Activated CD4-positive, alpha-beta T cell treated with anti-CD3 and anti-CD28 coated beads, Interleukin-2, amount 10 ng/mL, durations not matched to agents 24 days and 14 days (primary cell): ENCODE measurements around the gene PIEZO1. TPM values are rescaled to one million over a fixed set of nuclear protein-coding genes. Genes with fewer than 3 reads are reported as not detected.

Experiments
- DNase-seq: peaks from one replicate; pipeline ENCODE4 v3.0.0; 2022
- H3K27ac Mint-ChIP-seq: one replicate; pipeline ENCODE4 v1.8.0; 2022; ENCODE audit warnings: mild to moderate bottlenecking, mixed read lengths
- H3K27me3 Mint-ChIP-seq: one replicate; pipeline ENCODE4 v1.8.0; 2022; ENCODE audit warnings: mixed read lengths
- H3K36me3 Mint-ChIP-seq: one replicate; pipeline ENCODE4 v1.8.0; 2022; ENCODE audit warnings: low read depth, mild to moderate bottlenecking, mixed read lengths
- H3K4me1 Mint-ChIP-seq: one replicate; pipeline ENCODE4 v1.8.0; 2021; ENCODE audit warnings: mixed read lengths
- H3K4me3 Mint-ChIP-seq: one replicate; pipeline ENCODE4 v1.8.0; 2022; ENCODE audit warnings: mild to moderate bottlenecking, moderate library complexity, mixed read lengths
- H3K9me3 Mint-ChIP-seq: one replicate; pipeline ENCODE4 v1.8.0; 2021; ENCODE audit warnings: mixed read lengths
- intact Hi-C: fragments of 100-400 bp; cut with micrococcal nuclease; formaldehyde crosslinking; loops from one replicate; pipeline ENCODE4 v1.15.1; 2023
- total RNA-seq: library from RNA; stranded (reverse); gene quantifications from 2 replicates; pipeline ENCODE4 v1.2.3, GENCODE V29; 2022

The PIEZO1 gene
- total RNA-seq, 1 donor from 2014 or later, result 226 TPM

DNA sequence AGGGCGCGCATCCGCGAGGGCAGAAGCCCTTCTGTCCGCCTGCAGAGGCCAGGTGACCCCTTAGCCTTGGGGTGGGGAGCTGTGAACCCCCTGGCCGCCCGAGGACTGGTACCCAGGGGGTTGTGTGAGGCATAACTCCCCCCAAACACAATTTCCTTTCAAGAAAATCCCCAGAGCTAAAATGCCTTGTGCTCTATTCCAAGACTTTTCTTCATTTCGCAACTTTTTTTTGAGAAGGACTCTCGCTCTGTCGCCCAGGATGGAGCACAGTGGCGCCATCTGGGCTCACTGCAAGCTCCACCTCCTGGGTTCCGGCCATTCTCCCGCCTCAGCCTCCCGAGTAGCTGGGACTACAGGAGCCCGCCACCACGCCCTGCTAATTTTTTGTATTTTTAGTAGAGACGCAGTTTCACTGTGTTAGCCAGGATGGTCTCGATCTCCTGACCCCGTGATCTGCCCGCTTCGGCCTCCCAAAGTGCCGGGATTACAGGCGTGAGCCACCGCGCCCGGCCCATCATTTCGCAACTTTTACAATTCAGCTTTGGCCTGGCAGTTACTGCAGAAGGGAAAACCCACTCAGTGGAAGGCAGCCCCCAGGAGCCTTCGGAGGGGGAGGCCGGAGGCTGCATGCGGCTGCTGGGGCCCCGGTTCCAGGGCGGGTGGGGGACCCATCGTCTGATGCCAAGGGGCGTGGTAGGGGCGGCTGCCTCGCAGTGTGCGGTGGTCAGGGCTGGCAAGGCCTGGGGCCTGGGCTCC, 27.7 kb upstream of the PIEZO1 start:
- peaks cover 27% of the 10 kb centered on the region for H3K36me3 Mint-ChIP-seq
- H3K27ac Mint-ChIP-seq, result peak overlapping the region; percentile 92
- DNase-seq, result peak; percentile 78
- intact Hi-C loops, result loop anchor here (1.0 to 5.0 kb wide), 5 partner anchors 9 to 405 kb away; partner anchors contain the start of genes CDH15, CDT1, TRAPPC2L and ZNF778
- H3K4me3 Mint-ChIP-seq, result peak overlapping the region; percentile 89
- H3K4me1 Mint-ChIP-seq, result peaks cover 15% of the 10 kb centered on the region
- H3K27me3 Mint-ChIP-seq, result no peaks in the 10 kb centered on the region
- no peaks in the 10 kb centered on the region for H3K9me3 Mint-ChIP-seq

DNA sequence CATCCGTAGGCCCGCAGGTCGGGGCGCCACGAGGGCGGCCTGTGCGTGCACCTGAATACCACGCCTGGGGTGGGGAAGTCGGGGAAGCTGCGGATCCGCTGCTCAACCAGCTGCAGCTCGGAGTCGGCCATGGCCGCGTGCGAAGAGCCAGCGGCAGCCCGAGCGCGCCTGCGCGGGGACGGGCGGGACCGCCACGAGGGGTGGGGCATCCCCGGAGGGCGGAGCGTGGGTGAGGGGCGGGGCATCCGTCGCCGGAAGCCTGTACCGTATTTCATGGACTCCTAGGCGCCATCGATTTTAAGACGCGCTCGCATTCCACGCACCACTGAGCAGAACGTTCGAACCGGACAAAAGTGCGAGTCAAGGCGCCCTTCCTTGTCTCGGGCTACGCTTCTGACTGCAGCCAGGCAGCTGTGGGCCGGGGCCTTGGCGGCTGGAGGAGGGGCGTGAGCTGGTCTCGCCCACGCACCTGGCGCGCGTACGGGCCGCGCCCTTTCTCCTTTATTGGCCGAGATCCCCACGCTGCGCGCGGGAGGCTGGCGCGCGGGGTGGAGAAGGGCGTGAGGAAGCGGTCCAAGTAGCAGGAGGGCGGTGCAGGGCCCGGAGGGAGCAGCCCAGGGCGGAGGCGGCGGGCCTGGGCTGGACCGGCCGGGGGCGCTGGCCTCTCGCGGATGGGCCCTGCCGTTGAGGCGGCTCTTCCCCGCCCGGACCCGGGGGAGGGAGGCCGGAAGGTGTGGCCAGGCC, 26.9 kb upstream of the PIEZO1 start, which contains the start of gene APRT:
TSS of gene APRT (minus strand) at position 160 of the 744 bp plus-strand sequence. CDS start at position 131, 29 bp downstream.
- no peaks in the 10 kb centered on the region for H3K27me3 Mint-ChIP-seq
- H3K4me3 Mint-ChIP-seq, result peak within 1 kb of the TSS; percentile 89
- intact Hi-C loops, result loop anchor here (1.0 to 5.0 kb wide), 5 partner anchors 9 to 405 kb away; partner anchors contain the start of genes CDH15, CDT1, TRAPPC2L and ZNF778
- peaks cover 34% of the 10 kb centered on the region for H3K36me3 Mint-ChIP-seq
- H3K27ac Mint-ChIP-seq, result peak within 1 kb of the TSS; percentile 95
- H3K4me1 Mint-ChIP-seq, result peaks cover 15% of the 10 kb centered on the region
- peak; percentile 99 for DNase-seq
- H3K9me3 Mint-ChIP-seq, result no peaks in the 10 kb centered on the region

DNA sequence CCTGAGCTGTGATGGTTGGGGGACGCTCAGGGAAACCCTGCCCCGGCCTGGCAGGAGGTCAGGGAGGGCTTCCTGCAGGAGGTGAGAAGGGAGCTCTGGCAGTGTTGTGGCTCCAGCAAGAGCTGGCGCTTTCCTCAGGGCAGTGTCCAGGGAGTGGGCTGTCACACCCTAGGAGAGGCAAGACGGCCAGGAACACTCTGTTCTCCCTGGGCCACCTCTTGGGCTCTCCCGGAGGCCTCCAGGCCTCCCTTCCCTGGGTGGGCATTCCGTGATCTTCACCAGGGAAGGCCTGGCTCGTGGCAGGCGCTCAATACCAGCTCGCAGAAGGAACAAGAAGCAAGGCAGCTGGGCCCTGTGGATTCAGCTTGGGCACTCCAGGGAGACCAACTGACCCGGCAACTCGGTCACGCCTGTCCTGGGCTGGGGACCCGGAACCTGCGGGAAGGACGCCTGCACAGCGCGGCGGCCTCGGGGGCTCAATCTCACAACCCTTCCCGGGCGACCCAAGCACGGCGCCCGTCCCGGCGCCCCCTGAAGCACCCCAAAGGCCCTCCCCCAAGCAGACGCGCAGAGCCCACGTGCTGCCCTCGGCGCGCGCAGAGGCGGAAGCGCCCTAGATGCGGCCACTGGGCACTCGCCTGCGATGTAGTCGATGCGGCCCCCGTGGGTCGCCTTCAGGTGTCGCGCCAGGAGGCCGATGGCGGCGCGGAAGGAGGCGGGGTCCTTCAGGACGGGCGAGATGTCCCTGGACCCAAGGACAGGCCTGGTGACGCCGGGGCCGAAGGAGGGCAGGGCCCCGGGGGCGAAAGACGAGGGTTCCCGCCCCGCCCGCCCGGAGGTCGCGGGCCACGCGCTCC, 26.1 kb upstream of the PIEZO1 start:
- H3K4me3 Mint-ChIP-seq, result peak overlapping the region; percentile 89
- intact Hi-C loops, result loop anchor here (5.0 kb wide), 1 partner anchor 406 kb away; the partner anchor contains the start of gene ZNF778
- H3K9me3 Mint-ChIP-seq, result no peaks in the 10 kb centered on the region
- H3K4me1 Mint-ChIP-seq, result peaks cover 15% of the 10 kb centered on the region
- peaks cover 35% of the 10 kb centered on the region for H3K36me3 Mint-ChIP-seq
- no peaks in the 10 kb centered on the region for H3K27me3 Mint-ChIP-seq
- H3K27ac Mint-ChIP-seq, result peak overlapping the region; percentile 95
- peak; percentile 93 for DNase-seq

DNA sequence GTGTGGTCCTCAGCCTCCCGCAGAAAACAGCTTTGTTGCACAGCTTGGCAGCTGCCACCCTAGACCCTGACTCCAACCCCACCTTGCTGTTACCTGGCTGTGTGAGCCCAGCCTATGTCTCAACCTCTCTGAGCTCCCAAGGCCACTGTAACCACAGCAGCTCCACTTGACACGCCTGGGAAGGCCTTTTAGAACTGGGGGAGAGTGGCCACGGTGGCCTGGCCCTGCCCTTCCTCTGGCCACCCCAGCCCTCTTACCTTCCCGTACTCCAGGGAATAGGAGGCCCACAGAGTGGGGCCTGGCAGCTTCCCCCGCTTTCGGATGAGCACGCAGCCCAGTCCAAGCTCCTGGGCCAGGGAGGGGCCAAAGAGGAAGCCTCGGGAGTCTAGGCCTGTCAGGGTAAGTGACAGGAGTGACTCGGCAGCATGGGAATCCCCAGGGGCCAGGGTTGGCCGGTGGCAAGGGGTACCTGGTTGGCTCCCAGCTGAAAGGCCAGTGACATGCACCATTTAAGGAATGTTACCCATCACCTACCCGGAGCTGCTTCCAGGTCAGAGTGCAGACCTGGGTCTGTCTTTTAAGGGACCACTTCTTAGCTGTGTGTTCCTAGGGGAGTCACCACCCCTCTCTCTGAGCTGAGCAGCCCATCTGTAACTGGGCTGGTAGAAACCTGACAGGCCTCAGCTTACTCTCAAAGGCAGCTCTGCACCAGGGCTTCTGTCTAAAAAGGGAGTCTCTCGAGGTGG, 25.3 kb upstream of the PIEZO1 start:
- H3K9me3 Mint-ChIP-seq, result no peaks in the 10 kb centered on the region
- peaks cover 39% of the 10 kb centered on the region for H3K36me3 Mint-ChIP-seq
- no peaks in the 10 kb centered on the region for H3K27me3 Mint-ChIP-seq
- H3K4me3 Mint-ChIP-seq, result peak overlapping the region; percentile 89
- H3K27ac Mint-ChIP-seq, result peak overlapping the region; percentile 95
- intact Hi-C loops, result loop anchor here (5.0 kb wide), 1 partner anchor 407 kb away; the partner anchor contains the start of gene ZNF778
- peak; percentile 75 for DNase-seq
- H3K4me1 Mint-ChIP-seq, result peaks cover 15% of the 10 kb centered on the region

DNA sequence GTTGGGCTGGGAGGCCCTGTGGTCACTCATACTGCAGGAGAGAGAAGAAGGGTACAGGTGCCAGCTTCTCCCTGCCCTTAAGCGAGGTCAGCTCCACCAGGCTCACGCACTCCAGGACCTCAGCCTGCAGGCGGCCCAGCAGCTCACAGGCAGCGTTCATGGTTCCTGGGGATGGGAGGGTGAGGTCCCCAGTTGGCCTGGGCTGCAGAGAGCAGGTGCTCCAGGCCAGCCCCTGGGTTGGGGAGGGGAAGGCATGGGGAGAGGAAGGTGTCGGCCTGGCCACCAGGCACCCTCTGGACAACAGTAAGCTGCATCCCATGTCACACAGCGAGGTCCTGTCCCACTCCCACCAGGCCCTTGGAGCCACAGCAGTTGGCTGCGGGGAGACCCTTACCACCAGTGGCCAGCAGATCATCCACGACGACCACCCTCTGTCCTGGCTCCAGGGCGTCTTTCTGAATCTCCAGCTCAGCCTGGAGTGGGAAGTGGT, 24.7 kb upstream of the PIEZO1 start:
- H3K27me3 Mint-ChIP-seq, result no peaks in the 10 kb centered on the region
- intact Hi-C loops, result loop anchor here (5.0 kb wide), 1 partner anchor 408 kb away; the partner anchor contains the start of gene ZNF778
- peak; percentile 63 for DNase-seq
- H3K9me3 Mint-ChIP-seq, result no peaks in the 10 kb centered on the region
- H3K4me1 Mint-ChIP-seq, result peaks cover 15% of the 10 kb centered on the region
- peak overlapping the region; percentile 95 for H3K27ac Mint-ChIP-seq
- H3K36me3 Mint-ChIP-seq, result peaks cover 39% of the 10 kb centered on the region
- peak overlapping the region; percentile 89 for H3K4me3 Mint-ChIP-seq

DNA sequence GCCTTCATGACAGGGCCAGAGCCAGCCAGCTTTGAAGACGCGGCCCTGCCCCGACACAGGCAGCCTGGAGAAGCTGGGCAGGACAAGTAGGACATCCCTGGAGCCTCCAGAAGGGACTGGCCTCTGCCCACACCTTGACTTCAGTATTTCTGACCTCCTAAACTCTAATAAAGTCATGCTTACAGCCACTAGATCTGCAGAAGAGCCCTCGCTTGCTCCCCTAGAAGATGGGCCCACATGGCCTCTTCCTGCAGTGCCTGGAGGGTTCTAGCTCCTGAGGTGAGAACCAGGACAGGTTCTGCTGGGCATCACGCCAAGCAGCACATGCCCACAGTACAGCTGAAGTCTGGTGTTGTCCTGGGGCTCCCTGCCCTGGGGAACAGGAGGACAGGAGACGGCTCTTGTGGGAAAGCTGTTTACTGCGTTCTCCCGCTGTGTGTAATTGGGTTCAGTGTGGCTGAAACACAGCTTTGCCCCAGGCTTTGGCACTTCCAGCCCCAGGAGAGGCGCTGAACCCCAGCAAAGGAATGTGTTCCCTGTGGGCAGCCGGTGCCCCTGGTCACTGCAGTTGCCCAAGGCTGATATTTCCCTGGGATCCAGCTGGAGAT, 24.2 kb upstream of the PIEZO1 start:
- no peaks in the 10 kb centered on the region for H3K27me3 Mint-ChIP-seq
- peak overlapping the region; percentile 89 for H3K4me3 Mint-ChIP-seq
- peak; percentile 64 for DNase-seq
- peaks cover 15% of the 10 kb centered on the region for H3K4me1 Mint-ChIP-seq
- H3K27ac Mint-ChIP-seq, result peak overlapping the region; percentile 57
- H3K36me3 Mint-ChIP-seq, result peaks cover 44% of the 10 kb centered on the region
- intact Hi-C loops, result no loop called here
- H3K9me3 Mint-ChIP-seq, result no peaks in the 10 kb centered on the region

DNA sequence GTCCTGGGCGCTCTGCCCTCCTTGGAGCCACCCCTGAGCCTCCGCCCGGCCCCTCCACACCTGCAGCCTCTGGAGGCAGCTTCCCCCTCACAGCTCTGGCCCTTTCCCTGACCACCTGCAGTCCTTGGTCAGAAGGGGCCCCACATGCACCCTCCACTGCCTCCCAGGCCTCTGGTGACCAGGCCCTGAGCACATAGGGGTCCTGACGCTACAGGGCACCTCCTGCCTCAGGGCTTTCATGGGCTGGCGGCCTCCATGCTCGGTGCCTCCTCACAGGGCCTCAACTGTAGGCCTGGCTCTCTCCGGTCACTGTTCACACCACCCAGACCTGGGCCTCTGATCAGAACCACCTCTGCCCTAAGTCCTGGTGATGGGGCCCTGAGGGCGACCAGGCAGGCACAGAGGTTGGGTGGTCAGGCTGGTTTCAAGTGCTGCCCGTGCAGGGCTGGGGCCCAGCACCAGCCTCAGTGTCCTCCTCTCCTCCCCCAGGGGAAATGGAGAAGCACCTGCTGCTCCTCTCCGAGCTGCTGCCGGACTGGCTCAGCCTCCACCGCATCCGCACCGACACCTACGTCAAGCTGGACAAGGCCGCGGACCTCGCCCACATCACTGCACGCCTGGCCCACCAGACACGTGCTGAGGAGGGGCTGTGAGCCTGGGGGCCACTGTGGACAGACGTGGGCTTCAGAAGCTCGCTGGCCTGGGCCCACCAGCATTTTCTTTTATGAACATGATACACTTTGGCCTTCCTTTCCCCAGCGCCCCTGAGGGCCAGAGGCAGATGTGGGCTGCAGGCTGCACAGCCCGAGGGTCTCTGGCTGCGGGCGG, 22.8 kb upstream of the PIEZO1 start:
- H3K9me3 Mint-ChIP-seq, result no peaks in the 10 kb centered on the region
- peak overlapping the region; percentile 48 for H3K4me3 Mint-ChIP-seq
- H3K36me3 Mint-ChIP-seq, result peaks cover 45% of the 10 kb centered on the region
- intact Hi-C loops, result no loop called here
- peaks cover 15% of the 10 kb centered on the region for H3K4me1 Mint-ChIP-seq
- no peaks in the 10 kb centered on the region for H3K27me3 Mint-ChIP-seq
- DNase-seq, result no peak
- H3K27ac Mint-ChIP-seq, result no peak overlapping the region

DNA sequence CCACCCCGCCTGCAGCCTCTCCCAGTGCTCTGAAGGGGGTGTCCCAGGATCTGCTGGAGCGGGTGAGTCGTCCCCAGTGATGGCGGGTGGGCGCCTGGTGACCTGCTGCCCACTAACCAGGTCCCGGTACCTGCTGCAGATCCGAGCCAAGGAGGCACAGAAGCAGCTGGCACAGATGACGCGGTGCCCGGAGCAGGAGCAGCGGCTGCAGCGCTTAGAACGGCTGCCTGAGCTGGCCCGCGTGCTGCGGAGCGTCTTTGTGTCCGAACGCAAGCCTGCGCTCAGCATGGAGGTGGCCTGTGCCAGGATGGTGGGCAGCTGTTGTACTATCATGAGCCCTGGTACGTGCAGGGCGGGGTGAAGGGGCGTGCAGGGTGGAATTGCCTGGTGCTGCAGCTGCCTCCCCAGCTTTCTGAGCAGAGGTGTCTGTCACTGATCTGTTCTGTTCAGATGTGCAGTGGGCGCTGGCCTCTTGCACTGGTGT, 22.2 kb upstream of the PIEZO1 start:
- Mint-ChIP-seq H3K36me3 (peaks cover 45% of the 10 kb centered on the region), H3K27ac (no peak overlapping the region), H3K27me3 (no peaks in the 10 kb centered on the region), H3K4me1 (peaks cover 13% of the 10 kb centered on the region), H3K9me3 (no peaks in the 10 kb centered on the region), H3K4me3 (peak overlapping the region; percentile 48)
- DNase-seq, result peak; percentile 63
- intact Hi-C loops, result no loop called here

DNA sequence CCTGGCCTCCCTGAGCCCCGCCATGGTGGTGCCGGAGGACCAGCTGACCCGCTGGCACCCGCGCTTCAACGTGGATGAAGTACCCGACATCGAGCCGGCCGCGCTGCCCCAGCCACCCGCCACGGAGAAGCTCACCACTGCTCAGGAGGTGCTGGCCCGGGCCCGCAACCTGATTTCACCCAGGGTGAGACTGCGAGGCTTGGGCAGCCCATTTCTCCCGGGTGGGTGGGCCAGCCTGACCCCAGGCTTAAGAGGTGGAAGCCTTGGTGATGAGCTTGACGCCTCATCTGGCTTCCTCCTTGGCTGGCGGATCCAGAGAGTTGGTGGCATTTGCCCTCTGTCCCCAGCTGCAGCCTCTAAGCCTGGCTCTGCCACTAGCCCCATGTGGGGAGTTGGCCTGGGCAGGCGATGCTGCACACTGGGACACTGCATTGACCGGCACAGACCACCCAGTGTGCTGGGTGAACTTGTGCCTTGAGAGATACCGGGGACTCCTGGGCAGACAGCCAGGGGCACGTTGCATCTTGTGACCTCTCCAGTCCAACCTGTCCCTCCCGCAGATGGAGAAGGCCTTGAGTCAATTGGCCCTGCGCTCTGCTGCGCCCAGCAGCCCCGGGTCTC, 21.6 kb upstream of the PIEZO1 start:
- DNase-seq, result peak; percentile 61
- H3K4me3 Mint-ChIP-seq, result peak overlapping the region; percentile 41
- no peaks in the 10 kb centered on the region for H3K27me3 Mint-ChIP-seq
- no peaks in the 10 kb centered on the region for H3K9me3 Mint-ChIP-seq
- H3K27ac Mint-ChIP-seq, result no peak overlapping the region
- H3K4me1 Mint-ChIP-seq, result peaks cover 11% of the 10 kb centered on the region
- intact Hi-C loops, result no loop called here
- peaks cover 45% of the 10 kb centered on the region for H3K36me3 Mint-ChIP-seq

DNA sequence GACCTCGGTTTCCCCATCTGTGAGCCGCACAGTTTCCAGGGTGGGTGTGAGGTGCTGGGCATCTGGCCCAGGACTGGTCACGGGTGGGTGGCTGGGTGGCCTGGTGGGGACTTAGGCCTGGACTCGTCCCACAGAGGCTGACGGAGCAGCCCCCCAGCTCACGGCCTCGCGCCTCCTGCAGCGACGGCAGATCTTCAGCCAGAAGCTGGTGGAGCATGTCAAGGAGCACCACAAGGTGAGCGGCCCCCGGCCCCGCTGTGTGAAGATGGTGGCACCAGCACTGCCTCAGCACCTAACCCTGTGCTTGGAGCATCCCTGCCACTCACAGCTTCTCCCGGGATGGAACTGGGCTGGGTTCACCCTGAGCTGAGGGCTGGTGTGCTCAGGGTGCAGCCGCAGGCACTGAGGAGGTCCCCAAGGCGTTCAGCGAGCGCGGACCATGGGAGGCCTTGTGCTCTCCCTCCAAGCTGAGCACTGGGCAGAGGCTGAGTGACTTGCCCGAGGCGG, 20.9 kb upstream of the PIEZO1 start:
- intact Hi-C loops, result no loop called here
- Mint-ChIP-seq H3K27ac (no peak overlapping the region), H3K4me3 (peak overlapping the region; percentile 41), H3K4me1 (peaks cover 13% of the 10 kb centered on the region), H3K27me3 (no peaks in the 10 kb centered on the region), H3K9me3 (no peaks in the 10 kb centered on the region), H3K36me3 (peaks cover 44% of the 10 kb centered on the region)
- DNase-seq, result no peak

DNA sequence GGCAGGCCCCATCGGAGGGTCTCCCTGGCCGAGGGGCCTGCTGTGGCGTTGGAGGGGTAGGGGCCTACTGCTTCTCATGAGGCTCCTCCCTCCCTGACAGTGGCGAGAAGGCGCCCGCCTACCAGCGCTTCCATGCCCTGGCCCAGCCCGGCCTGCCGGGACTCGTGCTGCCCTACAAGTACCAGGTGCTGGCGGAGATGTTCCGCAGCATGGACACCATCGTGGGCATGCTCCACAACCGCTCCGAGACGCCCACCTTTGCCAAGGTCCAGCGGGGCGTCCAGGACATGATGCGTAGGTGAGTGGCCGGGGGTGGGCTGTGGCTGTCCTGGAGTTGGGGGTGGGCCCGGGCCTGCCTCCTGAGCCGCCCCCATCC, 20.3 kb upstream of the PIEZO1 start:
- Mint-ChIP-seq H3K9me3 (no peaks in the 10 kb centered on the region), H3K4me1 (peaks cover 18% of the 10 kb centered on the region), H3K27me3 (no peaks in the 10 kb centered on the region), H3K36me3 (peaks cover 40% of the 10 kb centered on the region), H3K27ac (no peak overlapping the region), H3K4me3 (peak overlapping the region; percentile 83)
- no peak for DNase-seq
- intact Hi-C loops, result no loop called here
